HepG2 (cell line): ENCODE data around the gene PNPLA1. TPM values are rescaled to one million over a fixed set of nuclear protein-coding genes. Genes with fewer than 3 reads are reported as not detected.

Experiments
- ATAC-seq: fragments of 200-7000 bp; cut with Tn5 transposase; 3 replicates; pipeline ENCODE4 v1.9.1; 2020; ENCODE audit warnings: mild to moderate bottlenecking, moderate library complexity
- BruUV-seq: library from RNA; stranded (reverse); fragments of 400-500 nt; replicated peaks from 2 replicates; lab custom pipeline; 2021; lab: Mats Ljungman, UMichigan
- CTCF ChIA-PET: fragments of 300-600 bp; formaldehyde crosslinking; extraction: SDS; loops from one replicate; lab custom pipeline; 2021; ENCODE audit warnings: low total read pairs, inconsistent platforms, low intra/inter-chr PET ratio; lab: Yijun Ruan, JAX
- POLR2A ChIA-PET: fragments of 350-600 bp; sonication (Branson Sonifier 250); formaldehyde crosslinking; loops from one replicate; lab custom pipeline; 2020; ENCODE audit warnings: antibody characterized with exemption, inconsistent platforms; lab: Yijun Ruan, JAX
- DNase-seq: peaks from one replicate; pipeline ENCODE4 v3.0.0-alpha.2; 2015; ENCODE audit warnings: low spot score
- FAIRE-seq: peaks from 3 replicates; lab custom pipeline; 2011; peaks lifted over from hg19 to GRCh38; lab: Jason Lieb, UNC
- H2AFZ ChIP-seq: one replicate; pipeline ENCODE4 v1.6.1; 2011; ENCODE audit warnings: low read length, inconsistent platforms
- H3K27ac ChIP-seq: fragments of 300-600 bp; 3 replicates; pipeline ENCODE4 v1.8.0; 2011; ENCODE audit warnings: mixed run types, mild to moderate bottlenecking, mixed read lengths, low read length, inconsistent platforms; ENCODE audit not compliant: insufficient read depth; ENCODE audit errors: extremely low read length
- H3K27me3 ChIP-seq, 2 experiments: fragments of 200-600 bp in 1 of 2; 2 replicates in 1 of 2; 3 replicates in 1 of 2; pipeline versions ENCODE4 v1.6.0 to v1.8.0; 2011; ENCODE audit warnings: low read length in 2 of 2, mild to moderate bottlenecking in 2 of 2, moderate library complexity in 2 of 2, inconsistent platforms in 1 of 2; ENCODE audit not compliant: insufficient read depth in 2 of 2, control insufficient read depth in 1 of 2
- H3K36me3 ChIP-seq, 2 experiments: fragments of 200-600 bp in 1 of 2; replicated peaks in 1 of 2; 2 replicates in 1 of 2; 3 replicates in 1 of 2; pipeline versions ENCODE4 v1.5.1 to v1.8.0; 2011; ENCODE audit warnings: low read length in 2 of 2, inconsistent platforms in 1 of 2; ENCODE audit not compliant: insufficient read depth in 2 of 2, control insufficient read depth in 1 of 2
- H3K4me1 ChIP-seq: 2 replicates; pipeline ENCODE4 v1.5.1; 2012; ENCODE audit warnings: low read length, inconsistent platforms; ENCODE audit not compliant: insufficient read depth
- H3K4me2 ChIP-seq: 2 replicates; pipeline ENCODE4 v1.6.0; 2011; ENCODE audit warnings: low read depth, low read length, inconsistent platforms
- H3K4me3 ChIP-seq, 3 experiments: fragments of 200-600 bp in 1 of 3; sonication (generic), shearing (Covaris generic) in 1 of 3; replicated peaks in 1 of 3; 2 replicates each; pipeline ENCODE4 v1.5.1; 2011 to 2016; ENCODE audit warnings: low read length in 3 of 3, inconsistent platforms in 2 of 3, low read depth in 2 of 3, mild to moderate bottlenecking in 2 of 3, control low read depth in 1 of 3, mixed read lengths in 1 of 3; ENCODE audit not compliant: insufficient read depth in 1 of 3
- H3K79me2 ChIP-seq: one replicate; pipeline ENCODE4 v1.6.1; 2011; ENCODE audit warnings: low read length, inconsistent platforms; ENCODE audit not compliant: insufficient read depth
- H3K9ac ChIP-seq: 2 replicates; pipeline ENCODE4 v1.6.0; 2011; ENCODE audit warnings: mild to moderate bottlenecking, low read depth, low read length, inconsistent platforms; ENCODE audit not compliant: insufficient read depth
- H3K9me3 ChIP-seq: 2 replicates; pipeline ENCODE4 v1.5.1; 2012; ENCODE audit warnings: mild to moderate bottlenecking, low read length
- H4K20me1 ChIP-seq: 2 replicates; pipeline ENCODE4 v1.6.0; 2011; ENCODE audit warnings: inconsistent platforms, mild to moderate bottlenecking, low read length, moderate library complexity; ENCODE audit not compliant: insufficient read depth
- ATF2 ChIP-seq: sonication (generic); formaldehyde crosslinking; IDR thresholded peaks from 2 replicates; pipeline ENCODE4 v1.4.0; 2020; ENCODE audit warnings: missing genetic modification reagents
- ELF3 ChIP-seq: IDR thresholded peaks from 2 replicates; pipeline ENCODE4 v1.6.1; 2016; ENCODE audit warnings: missing genetic modification reagents, missing compliant biosample characterization
- ERF ChIP-seq: IDR thresholded peaks from 2 replicates; pipeline ENCODE4 v1.6.1; 2018; ENCODE audit warnings: missing biosample characterization, missing genetic modification reagents
- HNRNPLL ChIP-seq: fragments of 200-400 bp; formaldehyde crosslinking; IDR thresholded peaks from 2 replicates; pipeline ENCODE4 v1.6.1; 2017; ENCODE audit warnings: mild to moderate bottlenecking, low read depth, low read length; ENCODE audit not compliant: poor library complexity, severe bottlenecking
- IKZF4 ChIP-seq: sonication (generic); formaldehyde crosslinking; IDR thresholded peaks from 2 replicates; pipeline ENCODE4 v1.5.1; 2020; ENCODE audit warnings: borderline replicate concordance, mild to moderate bottlenecking, low read depth, missing genetic modification reagents; ENCODE audit errors: not compliant biosample characterization
- MTERF4 ChIP-seq: sonication (generic); formaldehyde crosslinking; IDR thresholded peaks from 2 replicates; pipeline ENCODE4 v1.8.0; 2023; ENCODE audit warnings: mild to moderate bottlenecking, missing genetic modification reagents
- RBM39 ChIP-seq: fragments of 200-400 bp; formaldehyde crosslinking; IDR thresholded peaks from one replicate; pipeline ENCODE4 v1.6.1; 2018; ENCODE audit warnings: antibody characterized with exemption, mild to moderate bottlenecking, low read depth, low read length; ENCODE audit not compliant: poor library complexity, severe bottlenecking
- TAF1 ChIP-seq: sonication (generic); formaldehyde crosslinking; IDR thresholded peaks from 2 replicates; pipeline ENCODE4 v1.4.0; 2020; ENCODE audit warnings: missing genetic modification reagents
- TRIM22 ChIP-seq: fragments of 450-650 bp; IDR thresholded peaks from 2 replicates; pipeline ENCODE4 v1.6.1; 2017
- ZBTB21 ChIP-seq: sonication (generic); formaldehyde crosslinking; IDR thresholded peaks from 2 replicates; pipeline ENCODE4 v1.4.0; 2020; ENCODE audit warnings: missing genetic modification reagents
- ZHX1 ChIP-seq: sonication (generic); formaldehyde crosslinking; IDR thresholded peaks from 2 replicates; pipeline ENCODE4 v1.8.1; 2022; ENCODE audit warnings: low read depth, mild to moderate bottlenecking, missing genetic modification reagents
- ZNF33B ChIP-seq: sonication (generic); formaldehyde crosslinking; IDR thresholded peaks from 2 replicates; pipeline ENCODE4 v1.5.1; 2020; ENCODE audit warnings: mild to moderate bottlenecking, missing genetic modification reagents
- ZNF513 ChIP-seq: sonication (generic); formaldehyde crosslinking; conservative IDR thresholded peaks from 2 replicates; pipeline ENCODE4 v1.5.0; 2020; ENCODE audit warnings: missing genetic modification reagents
- ZNF790 ChIP-seq: sonication (generic); formaldehyde crosslinking; IDR thresholded peaks from 2 replicates; pipeline ENCODE4 v1.8.0; 2022; ENCODE audit warnings: missing genetic modification reagents, mild to moderate bottlenecking, borderline replicate concordance
- WGBS: methylation state at CpG from one replicate; pipeline ENCODE4 v1.1.6; 2017; ENCODE audit warnings: low lambda C conversion rate; 5-methylcytosine and 5-hydroxymethylcytosine counted together
- in situ Hi-C: cut with HindIII; loops from 2 replicates; pipeline ENCODE4 v1.10.0; 2017; ENCODE audit warnings: low pct_unique_long_range_greater_than_20kb; ENCODE audit not compliant: extremely low pct_ligation_motif_present
- intact Hi-C: fragments of 100-400 bp; cut with micrococcal nuclease; formaldehyde crosslinking; loops from one replicate; pipeline ENCODE4 v1.10.0; 2022; ENCODE audit not compliant: unreplicated experiment
- polyA plus RNA-seq, 8 experiments: library from polyadenylated mRNA; depleted of rRNA in 3 of 8; stranded (reverse) in 7 of 8; unstranded in 1 of 8; fragments of >200 nt; fragmentation: Illumina TruSeq in 4 of 8; extraction: Trizol in 4 of 8; gene quantifications; 2 replicates each; pipeline versions ENCODE4 v1.2.1 to v1.2.3, GENCODE V29; 2011 to 2016; ENCODE audit warnings: low read depth in 4 of 8, missing spikeins in 1 of 8, mixed read lengths in 1 of 8; ENCODE audit not compliant: insufficient read depth in 1 of 8
- total RNA-seq, 5 experiments: library from RNA; depleted of rRNA; stranded (reverse); fragments of >200 nt; fragmentation: Illumina TruSeq; extraction: Trizol; gene quantifications; 2 replicates each; pipeline ENCODE4 v1.2.3, GENCODE V29; 2016; ENCODE audit warnings: low read depth in 1 of 5

PNPLA1 gene
- total and polyA plus RNA-seq, 2 of the 13 experiments (the other 11 are each of a cell fraction or from before 2014, with no cell fraction given), result not detected

- TF ChIP-seq ZHX1 (CRISPR knock-in tag) (no peak), MTERF4 (CRISPR knock-in tag) (no peak)
Measured at GRCh38 chr6:36317623-36318022, 47.8 kb downstream of the PNPLA1 start (continued).

- H3K27ac ChIP-seq, result no peak overlapping the region
- BruUV-seq, result no TSS peak
- POLR2A ChIA-PET, result no interaction called here
- no peaks in the 10 kb centered on the region for H4K20me1 ChIP-seq
- WGBS, result 8% methylated on average over 6 of the region's 6 CpGs
- H3K27me3 ChIP-seq, result peaks cover 3% of the 10 kb centered on the region in 2 experiments; a peak in 4 of 5 replicates
- DNase-seq (peak; percentile 33), FAIRE-seq (no peak), ATAC-seq (no peak)
- no peak overlapping the region for H3K4me2 ChIP-seq
- no peak overlapping the region for H3K4me3 ChIP-seq
- no peak overlapping the region for H2AFZ ChIP-seq
- intact Hi-C loops (no loop called here), in situ Hi-C loops (no loop called here)
- no peak overlapping the region for H3K9ac ChIP-seq
- H3K79me2 ChIP-seq, result no peaks in the 10 kb centered on the region
- CTCF ChIA-PET, result no interaction called here
- H3K9me3 ChIP-seq, result no peaks in the 10 kb centered on the region
- peaks cover 19% of the 10 kb centered on the region for H3K4me1 ChIP-seq
- H3K36me3 ChIP-seq, result no peaks in the 10 kb centered on the region
- TF ChIP-seq HNRNPLL (no peak), ZNF790 (CRISPR knock-in tag) (no peak), ELF3 (CRISPR knock-in tag) (no peak), ZNF33B (no peak), IKZF4 (no peak), ATF2 (CRISPR knock-in tag) (no peak), ZBTB21 (CRISPR knock-in tag) (no peak), TAF1 (CRISPR knock-in tag) (no peak), TRIM22 (no peak), ERF (CRISPR knock-in tag) (no peak), RBM39 (no peak), ZNF513 (CRISPR knock-in tag) (no peak)
Measured at GRCh38 chr6:36318690-36319435, 49.0 kb downstream of the PNPLA1 start.
